HG03139 (cell line): ENCODE data around the gene PPM1L.

Source experiments
- ATAC-seq: cut with Tn5 transposase; IDR thresholded peaks from one replicate; pipeline ENCODE4 v1.9.1; 2021; ENCODE audit not compliant: unreplicated experiment

The PPM1L gene

GRCh38 chr3:160921020-160921635 lies 165.1 kb downstream of the PPM1L start:
- ATAC-seq: no peak

- ATAC-seq: no peak
These were observed 168.7 kb downstream of the PPM1L start for GRCh38 chr3:160924776-160925175.

GRCh38 chr3:160927620-160928019 lies 171.6 kb downstream of the PPM1L start:
- no peak for ATAC-seq

GRCh38 chr3:160928183-160928726 lies 172.2 kb downstream of the PPM1L start:
- ATAC-seq: no peak

- ATAC-seq: no peak
These were observed 173.6 kb downstream of the PPM1L start for GRCh38 chr3:160929595-160929994.

- ATAC-seq: no peak
These were observed 175.4 kb downstream of the PPM1L start for GRCh38 chr3:160931474-160931873.

- no peak for ATAC-seq
These were observed 179.5 kb downstream of the PPM1L start for GRCh38 chr3:160935413-160936095.

GRCh38 chr3:160941885-160942494 lies 186.0 kb downstream of the PPM1L start:
- ATAC-seq: peak; percentile 92

- no peak for ATAC-seq
These were observed 188.0 kb downstream of the PPM1L start for GRCh38 chr3:160943996-160944395.

GRCh38 chr3:160945336-160945735 lies 189.3 kb downstream of the PPM1L start:
- ATAC-seq: no peak

- no peak for ATAC-seq
These were observed 192.2 kb downstream of the PPM1L start for GRCh38 chr3:160948273-160948672.

- ATAC-seq: no peak
These were observed 193.4 kb downstream of the PPM1L start for GRCh38 chr3:160949460-160949859.

GRCh38 chr3:160950542-160950941 lies 194.5 kb downstream of the PPM1L start:
- no peak for ATAC-seq

- no peak for ATAC-seq
These were observed 194.9 kb downstream of the PPM1L start for GRCh38 chr3:160950954-160951353.

- ATAC-seq: no peak
These were observed 195.8 kb downstream of the PPM1L start for GRCh38 chr3:160951642-160952487.

- ATAC-seq: no peak
These were observed 197.7 kb downstream of the PPM1L start for GRCh38 chr3:160953686-160954085.

- ATAC-seq: peak; percentile 90
These were observed 200.8 kb downstream of the PPM1L start for GRCh38 chr3:160956785-160957184.

- no peak for ATAC-seq
These were observed 204.5 kb downstream of the PPM1L start for GRCh38 chr3:160960568-160960967.

GRCh38 chr3:160963949-160964348 lies 207.9 kb downstream of the PPM1L start:
- no peak for ATAC-seq

GRCh38 chr3:160968761-160969160 lies 212.7 kb downstream of the PPM1L start:
- no peak for ATAC-seq
